GM18526 (cell line): Measurements from ENCODE around the gene RPUSD1.

Experiments
- POLR2A ChIP-seq: IDR thresholded peaks from 3 replicates; pipeline ENCODE4 v1.6.1; 2011; ENCODE audit not compliant: insufficient read length; ENCODE audit errors: extremely low read depth

The RPUSD1 gene

DNA sequence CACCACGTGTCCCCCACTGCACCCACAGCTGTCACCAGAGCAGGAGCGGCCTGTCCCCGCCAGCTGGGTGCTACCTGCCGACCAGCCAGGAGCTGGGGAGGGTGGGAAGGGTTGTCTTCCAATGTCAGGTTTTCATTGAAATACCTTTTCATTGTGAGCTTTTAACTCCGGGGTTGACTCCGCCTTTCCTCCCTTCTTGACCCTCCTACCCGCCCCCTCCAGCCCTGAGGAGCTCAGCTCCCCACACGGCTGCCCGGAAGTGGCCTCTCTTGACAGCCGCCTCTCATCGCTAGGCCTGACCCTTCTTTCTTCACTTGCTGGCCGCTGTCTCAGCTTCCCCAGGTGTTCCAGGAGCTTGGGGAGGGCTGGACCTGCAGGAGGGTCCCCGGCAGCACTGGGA is 33.6 kb upstream of the RPUSD1 start:
- TF ChIP-seq POLR2A: no peak

DNA sequence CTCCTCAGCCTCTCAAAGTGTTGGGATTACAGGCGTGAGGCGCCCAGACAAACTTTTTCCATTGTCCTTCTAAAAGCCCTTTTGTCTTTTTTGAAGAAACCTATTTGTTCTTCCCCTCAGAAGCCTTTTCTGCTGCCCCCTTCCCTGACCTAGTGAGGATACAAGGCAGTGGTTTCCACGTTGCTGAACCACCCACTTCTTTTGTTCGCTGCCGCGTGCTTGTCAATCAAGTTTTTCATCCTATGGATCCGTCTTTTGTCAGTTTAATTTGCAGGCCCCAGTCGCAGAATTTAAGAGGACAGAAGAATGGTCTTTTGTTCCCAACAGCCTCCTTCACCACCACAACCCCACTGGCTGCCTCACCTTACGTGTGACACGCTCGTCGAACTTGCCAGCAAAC is 32.6 kb upstream of the RPUSD1 start:
- TF ChIP-seq POLR2A: no peak

DNA sequence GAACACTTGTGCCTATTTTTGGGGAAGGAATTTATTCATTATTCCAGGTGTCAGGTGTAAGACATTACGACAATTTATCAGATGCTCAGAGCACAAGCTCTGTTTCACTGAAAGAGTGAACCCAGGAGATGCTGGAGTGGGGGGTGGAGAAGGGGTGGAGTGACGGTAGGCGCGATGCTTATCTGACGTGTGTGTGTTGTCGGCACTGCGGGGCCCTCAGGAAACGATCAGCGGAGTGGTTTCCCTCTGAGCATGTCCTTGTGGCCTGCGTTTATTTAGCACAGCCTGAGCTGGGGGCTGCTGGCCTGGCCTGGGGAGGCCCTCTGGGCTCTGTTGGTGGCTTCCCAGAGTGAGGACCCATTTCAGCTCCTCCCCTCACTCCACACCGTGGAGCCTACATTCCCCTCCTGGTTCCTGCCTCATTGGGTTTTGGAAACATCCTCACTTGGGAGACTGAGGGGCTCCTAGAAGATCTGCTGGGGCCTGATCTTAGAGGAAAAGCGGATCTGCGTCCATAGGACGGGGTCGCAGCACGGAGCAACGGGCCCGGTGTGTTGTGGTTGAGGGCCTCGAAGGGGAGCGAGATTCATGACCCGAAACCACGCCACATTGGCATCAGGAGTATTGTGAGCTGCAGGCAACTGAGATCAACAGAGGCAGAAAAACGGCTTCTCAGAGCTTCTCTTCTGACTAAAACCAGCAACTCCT is 31.3 kb upstream of the RPUSD1 start:
- TF ChIP-seq POLR2A: no peak

DNA sequence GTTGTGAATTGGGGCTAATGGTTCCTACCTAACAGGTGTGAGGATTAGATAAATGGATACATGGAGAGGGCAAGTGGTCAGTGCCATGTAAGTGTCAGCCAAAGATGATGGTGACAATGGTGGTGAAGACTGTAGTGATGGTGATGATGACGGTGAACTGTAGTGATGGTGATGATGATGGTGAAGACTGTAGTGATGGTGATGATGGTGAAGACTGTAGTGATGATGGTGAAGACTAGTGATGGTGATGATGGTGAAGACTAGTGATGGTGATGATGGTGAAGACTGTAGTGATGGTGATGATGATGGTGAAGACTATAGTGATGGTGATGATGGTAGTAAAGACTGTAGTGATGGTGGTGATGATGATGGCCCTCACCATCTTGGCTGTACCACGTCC is 30.4 kb upstream of the RPUSD1 start:
- TF ChIP-seq POLR2A: no peak

DNA sequence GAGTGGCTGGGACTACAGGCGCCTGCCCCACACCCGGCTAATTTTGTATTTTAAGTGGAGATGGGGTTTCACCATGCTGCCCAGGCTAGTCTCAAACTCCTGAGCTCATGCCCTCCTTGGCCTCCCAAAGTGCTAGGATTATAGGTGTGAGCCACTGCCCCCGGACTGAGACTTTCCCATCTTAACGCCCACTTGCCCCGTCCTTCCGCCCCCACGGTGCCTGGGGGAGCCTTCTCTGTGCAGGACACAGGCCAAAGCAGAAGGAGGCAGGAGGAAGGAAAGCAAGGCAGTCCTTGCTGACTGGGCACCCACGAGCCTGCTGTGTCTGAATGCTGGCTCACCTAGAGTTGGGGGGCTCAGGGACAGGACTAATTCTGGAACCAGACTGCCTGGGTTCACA is 30.0 kb upstream of the RPUSD1 start:
- TF ChIP-seq POLR2A: no peak

DNA sequence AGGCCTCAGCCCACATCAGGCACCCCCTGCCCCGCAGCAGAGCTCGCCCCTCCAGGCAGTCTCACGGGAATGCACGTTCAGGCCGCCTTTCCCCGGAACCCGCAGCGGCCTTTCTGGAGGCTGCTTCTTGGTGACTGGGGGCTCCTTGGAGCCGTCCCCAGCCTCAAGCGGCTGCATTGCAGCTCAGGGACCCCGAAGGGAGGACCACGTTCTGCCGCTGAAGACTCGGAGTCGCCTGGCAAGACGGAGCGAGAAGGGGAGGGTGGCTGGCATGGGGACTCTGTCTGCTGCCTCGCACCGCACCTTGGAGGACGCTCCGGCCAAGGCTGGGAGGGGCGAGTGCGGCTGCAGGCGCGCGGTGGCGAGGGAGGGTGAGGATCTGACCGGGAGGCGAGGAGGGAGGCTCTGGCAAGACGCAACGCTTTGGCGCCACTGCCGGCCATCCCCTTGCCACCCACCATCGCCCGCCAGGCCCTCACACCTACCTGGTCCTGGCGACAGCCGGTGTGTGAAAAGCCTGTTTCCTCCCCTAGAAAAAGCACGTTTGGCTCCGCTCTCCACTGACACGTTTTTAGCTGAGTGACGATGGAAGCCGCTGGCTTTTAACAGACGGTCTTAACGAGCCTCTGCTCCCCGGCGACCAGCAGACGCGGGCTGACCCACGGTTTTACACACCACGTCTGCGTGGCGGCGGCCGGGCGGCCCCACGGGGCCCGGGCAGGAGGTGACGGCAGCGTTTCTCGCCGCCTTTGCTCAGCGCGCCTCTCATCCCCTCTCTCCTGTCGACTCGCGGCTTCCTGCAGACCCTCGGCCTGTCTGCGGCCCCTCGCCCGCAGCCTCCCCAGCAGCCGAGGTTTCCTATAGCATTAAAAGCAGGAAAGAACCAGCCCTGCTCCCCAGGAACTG is 29.1 kb upstream of the RPUSD1 start:
- TF ChIP-seq POLR2A: no peak

DNA sequence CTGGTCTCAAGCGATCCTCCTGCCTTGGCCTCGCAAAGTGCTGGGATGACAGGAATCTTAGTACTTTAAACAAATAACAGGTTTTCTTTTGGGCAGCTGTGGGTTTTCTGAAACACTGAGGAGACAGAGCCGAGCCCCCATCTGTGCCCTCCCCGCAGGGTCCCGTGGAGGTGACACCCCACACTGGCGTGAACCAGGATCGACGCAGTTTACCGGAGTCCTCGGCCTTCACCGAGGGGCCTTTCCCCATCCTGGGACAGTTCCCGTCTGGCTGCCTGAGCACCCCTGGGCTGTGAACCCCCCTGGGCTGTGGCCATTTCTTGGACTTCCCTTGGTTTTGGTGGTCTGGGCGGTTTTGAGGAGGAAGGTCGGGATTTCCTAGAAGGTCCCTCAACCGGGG is 27.7 kb upstream of the RPUSD1 start:
- TF ChIP-seq POLR2A: no peak

DNA sequence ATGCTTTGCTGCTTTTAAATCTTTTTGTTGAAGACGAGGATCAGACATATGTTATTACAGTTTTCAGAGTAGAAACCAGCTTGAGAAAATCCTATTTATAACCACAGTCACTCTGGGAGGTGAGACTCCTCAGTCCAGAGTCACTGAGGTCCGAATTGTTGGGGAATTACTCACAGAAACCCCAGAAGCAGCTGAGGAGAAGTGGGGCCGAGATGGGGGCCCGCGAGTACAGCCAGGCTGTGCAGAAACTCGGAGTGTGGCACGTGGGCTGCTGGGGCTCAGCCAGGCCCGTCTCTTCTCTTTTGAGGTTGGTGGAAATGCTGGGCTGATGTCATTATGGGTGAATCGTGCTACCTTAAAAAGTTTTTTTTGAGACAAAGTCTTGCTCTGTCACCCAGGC is 26.8 kb upstream of the RPUSD1 start:
- no peak for TF ChIP-seq POLR2A

DNA sequence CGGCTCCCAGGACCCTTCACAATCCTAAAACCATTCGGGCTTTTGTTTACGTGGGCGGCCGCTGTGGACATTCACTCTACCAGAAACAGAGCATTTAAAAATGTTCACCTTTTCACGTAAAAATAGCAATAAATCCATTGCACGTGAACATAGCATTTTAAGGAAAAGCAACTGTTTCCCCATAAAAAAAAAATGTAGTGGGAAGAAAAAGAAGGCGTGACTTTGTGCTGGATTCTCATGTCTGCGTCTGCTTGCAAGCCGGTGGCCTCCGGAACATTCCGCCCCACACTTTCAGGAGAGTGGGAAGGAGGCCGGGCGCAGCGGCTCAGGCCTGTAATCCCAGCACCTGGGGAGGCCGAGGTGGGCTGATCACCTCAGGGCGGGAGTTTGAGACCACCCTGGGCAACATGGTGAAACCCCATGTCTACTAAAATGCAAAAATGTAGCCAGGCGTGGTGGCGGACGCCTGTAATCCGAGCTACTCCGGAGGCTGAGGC is 25.8 kb upstream of the RPUSD1 start:
- TF ChIP-seq POLR2A: no peak

DNA sequence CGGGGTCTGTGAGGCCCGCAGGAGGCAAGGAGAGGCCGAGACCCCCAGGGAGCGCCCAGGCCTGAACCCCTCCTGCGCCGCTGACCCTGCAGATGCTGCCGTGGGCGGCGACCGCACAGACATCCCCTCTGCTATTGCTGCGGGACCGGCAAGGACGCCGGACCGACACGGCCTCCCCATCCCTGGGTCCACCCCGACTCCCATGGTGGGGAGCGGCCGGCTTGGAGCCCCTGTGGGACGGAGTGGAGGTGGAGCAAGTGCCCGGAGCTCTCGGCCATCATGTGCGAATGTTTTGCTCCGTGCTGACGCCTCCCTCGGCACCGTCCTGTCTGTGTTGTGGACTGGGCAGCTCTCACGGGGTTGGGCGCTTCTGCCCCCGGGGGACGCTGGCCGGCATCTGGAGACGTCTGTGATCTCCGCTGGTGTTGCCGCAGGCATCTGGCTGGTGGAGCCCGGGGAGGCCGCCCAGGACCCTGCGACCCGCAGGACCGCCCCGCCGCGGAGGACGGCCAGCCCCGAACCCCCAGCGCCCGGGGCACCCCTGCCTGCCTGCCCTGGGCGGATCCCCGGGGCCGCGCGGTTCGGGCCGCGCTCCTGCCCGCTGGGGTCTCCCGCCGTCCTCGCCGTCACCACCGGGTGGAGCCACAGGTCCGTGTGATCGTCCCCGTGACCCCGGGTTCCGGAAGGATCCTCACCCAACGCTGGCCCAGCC is 25.2 kb upstream of the RPUSD1 start:
- no peak for TF ChIP-seq POLR2A

DNA sequence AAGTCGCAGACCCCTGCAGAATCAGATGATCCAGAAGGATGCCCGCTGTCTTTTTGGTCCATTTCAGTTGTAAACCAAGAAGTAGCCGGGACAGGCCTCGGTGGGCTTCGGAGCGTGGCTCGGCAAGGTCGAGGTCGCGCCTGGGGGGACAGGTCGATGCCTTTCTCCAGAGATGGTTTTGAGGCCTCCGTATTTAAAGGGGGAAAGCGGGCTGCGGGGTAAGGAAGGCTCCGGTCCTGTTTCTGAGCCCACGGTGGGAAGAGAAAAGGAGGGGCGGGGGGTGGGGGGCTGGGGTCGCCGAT is 19.9 kb upstream of the RPUSD1 start:
- TF ChIP-seq POLR2A: no peak

DNA sequence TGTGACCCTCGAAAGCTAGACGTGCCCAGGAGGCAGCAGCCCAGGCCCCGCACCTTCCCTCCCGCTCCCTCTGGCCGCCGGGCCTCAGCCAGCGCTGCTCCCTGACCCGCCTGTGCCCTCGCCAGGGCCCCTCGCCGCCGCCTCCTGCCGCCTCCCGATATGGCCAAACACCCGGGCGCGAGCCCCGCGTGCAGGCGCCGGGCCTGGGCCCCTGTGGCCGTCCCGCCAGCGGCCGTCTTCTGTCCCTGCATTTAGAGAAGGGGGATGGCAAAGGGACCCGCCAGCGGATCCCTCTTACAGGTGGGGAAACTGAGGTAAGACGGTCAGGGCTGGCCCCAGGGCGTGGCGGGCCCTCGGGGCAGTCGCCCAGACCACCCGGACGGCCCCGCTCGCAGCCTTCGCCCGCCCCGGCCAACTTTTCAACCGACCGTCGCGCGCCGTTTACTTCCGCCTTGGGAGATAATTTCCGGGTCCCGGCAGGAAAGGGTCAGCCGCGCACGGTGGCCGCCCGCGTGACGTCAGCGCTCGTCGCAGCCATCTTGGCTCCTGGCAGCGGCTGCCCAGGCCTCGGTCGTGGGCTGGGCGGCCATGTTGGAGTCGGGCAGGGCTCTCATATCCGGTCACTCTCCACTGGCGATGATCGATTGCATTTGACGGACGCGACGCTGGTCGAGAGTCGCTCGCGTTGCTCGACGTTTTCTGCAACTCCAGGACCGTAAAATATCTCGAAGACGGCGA is 19.3 kb upstream of the RPUSD1 start:
- peak; percentile 87 for TF ChIP-seq POLR2A

DNA sequence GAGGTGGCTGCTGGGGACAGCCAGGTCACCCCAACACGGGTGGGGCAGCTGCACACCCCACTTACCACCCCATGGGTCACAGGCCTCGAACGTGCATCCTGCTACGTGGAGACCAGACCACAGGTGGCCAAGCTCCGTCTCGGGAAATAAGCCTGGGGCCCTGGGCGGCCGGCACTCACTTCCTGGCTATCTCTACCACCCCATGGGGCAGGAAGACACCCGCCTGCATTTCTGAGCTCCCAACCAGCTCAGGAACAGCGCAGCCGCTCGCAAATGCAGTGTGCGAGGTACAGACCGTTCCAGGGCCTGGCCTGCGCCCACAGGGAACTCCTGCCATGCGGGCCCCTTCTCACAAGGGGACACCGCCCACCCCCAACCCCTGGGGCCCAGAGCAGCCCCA is 17.3 kb upstream of the RPUSD1 start:
- no peak for TF ChIP-seq POLR2A

DNA sequence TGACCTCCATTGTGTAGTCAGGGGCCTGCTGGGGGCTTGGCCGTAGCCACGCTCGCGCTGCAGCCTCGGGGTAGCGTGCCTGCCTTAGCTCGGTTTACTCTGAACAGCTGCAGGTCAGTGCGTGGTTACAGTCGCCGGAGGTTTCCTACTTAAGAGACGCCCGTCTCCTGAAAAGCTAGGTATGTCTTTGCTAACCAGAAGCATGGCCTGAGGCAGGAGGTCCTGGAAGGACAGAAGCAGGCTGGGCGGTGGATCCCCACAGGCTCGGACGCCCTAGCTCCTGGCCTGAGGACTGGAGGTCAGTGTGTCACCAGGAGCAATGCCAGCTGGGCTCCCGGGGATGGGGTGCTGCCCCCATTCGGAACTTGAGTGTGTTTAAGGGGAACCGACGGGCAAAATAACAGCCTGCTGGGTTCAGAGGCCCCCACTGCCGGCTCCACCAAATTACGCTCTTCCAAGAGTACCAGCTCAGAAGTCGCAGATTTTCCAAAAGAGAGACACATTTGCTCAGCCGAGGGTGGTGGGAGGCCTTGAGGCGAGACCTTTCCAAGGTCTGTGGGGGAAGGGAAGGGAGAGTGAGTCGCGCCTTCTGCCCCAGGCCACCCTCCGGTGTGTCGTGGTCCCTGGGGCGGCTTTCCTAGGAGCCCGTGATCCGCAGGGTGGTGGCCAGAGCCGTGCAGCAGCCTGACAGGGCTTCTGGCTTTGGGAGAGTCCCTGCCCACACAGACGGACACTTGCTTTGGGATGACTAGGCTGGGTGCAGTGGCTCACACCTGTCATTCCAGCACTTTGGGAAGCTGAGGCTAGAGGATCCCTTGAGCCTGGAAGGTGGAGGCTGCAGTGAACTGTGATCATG is 16.2 kb upstream of the RPUSD1 start:
- TF ChIP-seq POLR2A: no peak

DNA sequence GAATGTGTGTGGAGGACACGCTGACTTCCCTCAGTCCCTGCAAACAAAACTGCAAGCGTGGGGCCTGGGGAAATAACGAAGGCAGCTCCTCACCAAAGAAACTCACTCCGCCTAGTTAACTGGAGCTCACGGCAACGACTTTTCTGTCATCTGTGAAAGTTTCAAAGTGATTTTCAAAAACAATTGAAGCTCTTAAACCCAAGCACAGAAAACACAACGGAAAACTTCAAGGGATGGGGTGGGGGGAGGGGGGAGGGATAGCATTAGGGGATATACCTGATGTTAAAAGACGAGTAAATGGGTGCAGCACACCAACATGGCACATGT is 15.5 kb upstream of the RPUSD1 start:
- no peak for TF ChIP-seq POLR2A
